Astrocyte of the spinal cord (primary cell): ENCODE data around the gene TAOK1.

Source experiments
- DNase-seq: peaks from one replicate; pipeline ENCODE4 v3.0.0; 2011; ENCODE audit warnings: low read depth, low spot score
- H3K4me3 ChIP-seq: 2 replicates; pipeline ENCODE4 v1.5.1; 2011; ENCODE audit warnings: low read depth, mild to moderate bottlenecking, low read length, moderate library complexity
- CTCF ChIP-seq: IDR thresholded peaks from 2 replicates; pipeline ENCODE4 v1.5.1; 2012; ENCODE audit warnings: low read depth, mild to moderate bottlenecking, low read length, inconsistent platforms
- in situ Hi-C: cut with HindIII; loops from 2 replicates; pipeline ENCODE4 v1.10.0; 2017; ENCODE audit warnings: low sequenced_read_pairs

TAOK1 gene

GRCh38 chr17:29359777-29360176, 30.4 kb upstream of the TAOK1 start:
- in situ Hi-C loops, result no loop called here
- no peak for TF ChIP-seq CTCF
- DNase-seq, result no peak
- no peak overlapping the region for H3K4me3 ChIP-seq

GRCh38 chr17:29363716-29364115, 26.4 kb upstream of the TAOK1 start:
- no peak overlapping the region for H3K4me3 ChIP-seq
- TF ChIP-seq CTCF, result no peak
- in situ Hi-C loops, result no loop called here
- DNase-seq, result no peak

GRCh38 chr17:29364691-29365090, 25.5 kb upstream of the TAOK1 start:
- in situ Hi-C loops, result no loop called here
- no peak overlapping the region for H3K4me3 ChIP-seq
- no peak for TF ChIP-seq CTCF
- DNase-seq, result no peak

DNA sequence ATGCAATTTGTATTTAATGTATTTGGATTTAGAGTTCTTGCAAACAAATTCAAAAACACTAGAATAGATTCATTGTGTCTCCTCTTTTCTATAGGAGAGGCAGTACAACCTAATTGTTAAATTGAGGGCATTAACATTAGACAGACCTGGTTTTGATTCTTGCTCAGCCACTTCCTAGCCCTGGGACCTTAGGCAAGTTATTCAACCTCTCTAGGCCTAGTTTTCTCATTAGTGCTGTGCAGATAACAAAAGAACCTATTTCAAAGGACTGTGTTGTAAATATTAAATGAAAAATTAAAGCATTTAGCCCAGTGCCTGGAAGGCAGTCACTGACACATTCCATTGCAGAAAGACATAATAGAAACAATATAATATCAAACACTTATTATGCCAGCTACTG, 22.0 kb upstream of the TAOK1 start:
- no peak overlapping the region for H3K4me3 ChIP-seq
- in situ Hi-C loops, result no loop called here
- TF ChIP-seq CTCF, result no peak
- no peak for DNase-seq

GRCh38 chr17:29368926-29369325, 21.2 kb upstream of the TAOK1 start:
- no peak overlapping the region for H3K4me3 ChIP-seq
- TF ChIP-seq CTCF, result no peak
- in situ Hi-C loops, result no loop called here
- DNase-seq, result peak; percentile 24

GRCh38 chr17:29369831-29370735, 20.1 kb upstream of the TAOK1 start:
- no peak overlapping the region for H3K4me3 ChIP-seq
- TF ChIP-seq CTCF, result peak; percentile 72
- in situ Hi-C loops, result no loop called here
- DNase-seq, result peak; percentile 90
